Skeletal muscle satellite cell (primary cell): ENCODE data around the gene FIGN.

ENCODE experiments used
- H3K27me3 ChIP-seq: 2 replicates; pipeline ENCODE4 v1.7.0; 2013; ENCODE audit warnings: low read length; ENCODE audit not compliant: control insufficient read depth, insufficient read depth
- H3K36me3 ChIP-seq: 2 replicates; pipeline ENCODE4 v1.7.0; 2013; ENCODE audit warnings: mild to moderate bottlenecking, control low read depth, low read length; ENCODE audit not compliant: insufficient read depth
- H3K4me1 ChIP-seq: 2 replicates; pipeline ENCODE4 v1.7.0; 2013; ENCODE audit warnings: low read length; ENCODE audit not compliant: control insufficient read depth, insufficient read depth
- H3K4me2 ChIP-seq: 2 replicates; pipeline ENCODE4 v1.7.0; 2013; ENCODE audit warnings: mild to moderate bottlenecking, low read length
- H3K4me3 ChIP-seq: 2 replicates; pipeline ENCODE4 v1.7.0; 2013; ENCODE audit warnings: low read length
- H3K9ac ChIP-seq: 2 replicates; pipeline ENCODE4 v1.7.0; 2013; ENCODE audit warnings: mild to moderate bottlenecking, low read depth, low read length, moderate library complexity
- H3K9me3 ChIP-seq: replicated peaks from 2 replicates; pipeline ENCODE4 v1.7.0; 2013; ENCODE audit warnings: mild to moderate bottlenecking, control low read depth, low read length

The FIGN gene

GRCh38 chr2:163633291-163633690 is 102.5 kb downstream of the FIGN start:
- Histone ChIP-seq H3K9ac (no peak overlapping the region), H3K4me1 (no peaks in the 10 kb centered on the region), H3K27me3 (no peaks in the 10 kb centered on the region), H3K9me3 (no peaks in the 10 kb centered on the region), H3K4me2 (no peak overlapping the region), H3K36me3 (no peaks in the 10 kb centered on the region), H3K4me3 (no peak overlapping the region)

DNA sequence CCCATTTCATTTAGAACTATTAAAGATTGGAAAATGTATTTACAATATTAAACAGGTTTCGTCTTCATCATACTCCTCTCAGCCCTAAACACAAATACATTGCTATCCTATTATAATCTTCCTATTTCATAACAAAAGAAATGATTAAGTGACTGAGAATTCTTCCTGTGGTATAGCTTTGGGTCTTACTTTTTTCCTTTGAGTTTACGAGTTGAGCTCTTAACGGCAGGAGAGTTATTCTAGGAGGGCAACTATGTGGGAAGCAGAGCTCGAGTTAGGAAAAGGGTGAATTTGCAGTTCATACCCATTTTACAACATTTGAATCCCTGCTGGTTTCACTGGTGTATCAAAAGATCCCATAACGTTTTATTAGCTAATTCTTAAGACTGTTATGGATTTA is 105.0 kb downstream of the FIGN start:
- no peaks in the 10 kb centered on the region for H3K4me1 ChIP-seq
- no peaks in the 10 kb centered on the region for H3K9me3 ChIP-seq
- no peaks in the 10 kb centered on the region for H3K36me3 ChIP-seq
- H3K4me2 ChIP-seq = no peak overlapping the region
- no peaks in the 10 kb centered on the region for H3K27me3 ChIP-seq
- no peak overlapping the region for H3K4me3 ChIP-seq
- H3K9ac ChIP-seq = no peak overlapping the region

DNA sequence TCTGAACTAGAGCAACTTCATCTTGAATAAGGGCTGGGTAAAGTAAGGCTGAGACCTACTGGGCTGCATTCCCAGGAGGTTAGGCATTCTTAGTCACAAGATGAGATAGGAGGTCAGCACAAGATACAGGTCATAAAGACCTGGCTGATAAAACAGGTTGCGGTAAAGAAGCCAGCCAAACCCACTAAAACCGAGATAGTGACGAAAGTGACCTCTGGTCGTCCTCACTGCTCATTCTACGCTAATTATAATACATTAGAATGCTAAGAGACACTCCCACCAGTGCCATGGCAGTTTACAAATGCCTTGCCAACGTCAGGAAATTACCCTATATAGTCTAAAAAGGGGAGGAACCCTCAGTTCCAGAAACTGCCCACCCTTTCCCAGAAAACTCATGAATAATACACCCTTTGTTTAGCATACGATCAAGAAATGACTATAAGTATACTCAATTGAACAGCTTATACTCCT is 109.1 kb downstream of the FIGN start:
- Histone ChIP-seq H3K27me3 (no peaks in the 10 kb centered on the region), H3K4me1 (no peaks in the 10 kb centered on the region), H3K4me2 (no peak overlapping the region), H3K4me3 (no peak overlapping the region), H3K9me3 (no peaks in the 10 kb centered on the region), H3K9ac (no peak overlapping the region), H3K36me3 (no peaks in the 10 kb centered on the region)

DNA sequence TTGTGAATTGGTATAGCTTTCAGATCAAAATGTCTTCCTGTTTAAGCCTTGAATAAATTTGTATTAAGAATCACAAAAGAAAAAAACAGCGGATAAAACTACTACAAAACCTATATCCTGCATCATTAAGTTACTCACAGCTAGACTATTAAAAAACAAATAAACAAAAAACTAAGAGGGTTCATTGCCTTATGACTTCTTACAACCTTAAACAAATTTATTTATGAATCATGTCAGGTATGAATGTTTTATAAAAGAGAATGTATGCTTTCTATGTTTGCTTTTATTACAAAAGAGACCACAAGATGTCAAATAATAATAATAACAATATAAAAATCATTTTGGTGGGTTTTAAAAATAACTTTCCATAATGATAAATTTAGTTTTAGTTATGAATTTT is 109.6 kb downstream of the FIGN start:
- H3K9me3 ChIP-seq = no peaks in the 10 kb centered on the region

DNA sequence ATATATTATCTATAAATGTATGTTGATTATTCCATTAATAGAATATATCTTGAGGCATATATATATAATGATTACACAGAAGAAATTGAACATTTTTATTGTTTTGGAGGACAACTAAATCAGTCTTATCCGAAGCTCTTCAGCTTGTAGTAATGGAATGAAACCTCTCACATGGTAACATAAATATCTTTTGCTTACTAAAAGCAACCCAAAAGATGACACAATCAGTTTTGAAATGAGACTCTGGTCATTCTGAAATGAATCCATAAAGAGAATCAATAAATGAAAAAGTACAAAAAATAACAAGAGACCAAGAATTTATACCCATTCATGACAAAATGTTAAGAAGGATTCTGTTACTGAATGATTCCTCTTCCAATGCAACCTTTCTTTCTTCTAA is 110.2 kb downstream of the FIGN start:
- H3K9me3 ChIP-seq = no peaks in the 10 kb centered on the region
- H3K9ac ChIP-seq = no peak overlapping the region
- H3K4me2 ChIP-seq = no peak overlapping the region
- H3K36me3 ChIP-seq = no peaks in the 10 kb centered on the region
- no peak overlapping the region for H3K4me3 ChIP-seq
- H3K27me3 ChIP-seq = no peaks in the 10 kb centered on the region
- no peaks in the 10 kb centered on the region for H3K4me1 ChIP-seq

More for the DNA sequence above, 109.6 kb downstream of the FIGN start:
- Histone ChIP-seq H3K4me1 (no peaks in the 10 kb centered on the region), H3K27me3 (no peaks in the 10 kb centered on the region), H3K36me3 (no peaks in the 10 kb centered on the region), H3K4me2 (no peak overlapping the region), H3K4me3 (no peak overlapping the region), H3K9ac (no peak overlapping the region)

DNA sequence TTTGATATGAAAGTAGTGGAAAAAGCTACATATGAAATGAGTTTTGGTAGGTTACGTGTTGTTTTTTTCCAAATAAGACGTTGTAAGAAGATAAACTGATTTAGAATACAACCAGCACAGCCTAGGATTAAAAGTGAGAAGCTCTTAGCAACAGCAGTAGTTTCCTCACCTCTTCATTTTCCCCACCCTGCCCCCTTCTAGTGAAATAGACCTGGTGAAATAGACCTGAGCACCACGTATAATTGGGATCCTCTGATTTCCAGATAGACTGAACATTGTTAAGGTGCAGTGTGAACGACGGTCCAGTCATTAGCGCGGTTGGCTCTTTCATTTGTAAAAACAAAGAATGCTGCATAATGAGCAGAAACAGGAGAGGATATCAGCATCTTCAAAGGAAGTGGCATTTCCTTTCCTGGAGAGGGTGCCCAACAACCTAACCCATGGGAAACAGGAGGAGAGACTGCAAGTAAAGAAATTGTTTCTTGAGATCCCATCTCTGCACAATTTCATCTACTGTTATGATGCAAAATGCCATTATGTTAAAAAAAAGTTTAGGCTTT is 114.3 kb downstream of the FIGN start:
- Histone ChIP-seq H3K36me3 (no peaks in the 10 kb centered on the region), H3K9ac (no peak overlapping the region), H3K4me3 (no peak overlapping the region), H3K9me3 (no peaks in the 10 kb centered on the region), H3K27me3 (no peaks in the 10 kb centered on the region), H3K4me1 (no peaks in the 10 kb centered on the region), H3K4me2 (no peak overlapping the region)

- Histone ChIP-seq H3K27me3 (no peaks in the 10 kb centered on the region), H3K4me3 (no peak overlapping the region), H3K9ac (no peak overlapping the region), H3K9me3 (no peaks in the 10 kb centered on the region), H3K36me3 (no peaks in the 10 kb centered on the region), H3K4me1 (no peaks in the 10 kb centered on the region), H3K4me2 (no peak overlapping the region)
Observed at GRCh38 chr2:163617517-163617916, 118.3 kb downstream of the FIGN start.

DNA sequence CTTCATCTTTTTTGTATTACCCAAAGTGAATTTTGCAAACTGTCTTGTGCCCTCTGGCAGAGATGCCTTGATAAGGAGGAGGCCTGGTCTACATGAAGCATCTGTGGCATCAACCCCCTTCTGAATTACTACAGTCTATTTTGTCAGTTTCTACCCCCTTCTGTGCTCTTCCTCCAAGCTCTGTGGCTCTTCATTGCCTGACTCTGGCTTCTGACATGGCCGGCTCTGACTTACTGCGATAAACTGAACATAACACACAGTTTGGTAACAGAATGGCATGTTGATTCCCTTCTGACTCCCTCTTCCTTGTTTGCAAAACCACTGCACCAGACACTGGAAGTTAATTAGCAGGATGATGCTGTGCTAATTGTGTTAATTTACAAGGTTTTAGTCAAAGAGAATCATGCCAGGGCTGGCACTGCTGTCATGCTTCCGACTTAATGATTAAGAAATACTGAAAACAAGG is 122.5 kb downstream of the FIGN start:
- no peaks in the 10 kb centered on the region for H3K9me3 ChIP-seq
- H3K4me3 ChIP-seq = no peak overlapping the region
- no peak overlapping the region for H3K9ac ChIP-seq
- no peaks in the 10 kb centered on the region for H3K27me3 ChIP-seq
- no peaks in the 10 kb centered on the region for H3K4me1 ChIP-seq
- peaks cover 7% of the 10 kb centered on the region for H3K36me3 ChIP-seq
- no peak overlapping the region for H3K4me2 ChIP-seq

GRCh38 chr2:163612332-163612731 is 123.5 kb downstream of the FIGN start:
- no peak overlapping the region for H3K9ac ChIP-seq
- no peak overlapping the region for H3K4me2 ChIP-seq
- H3K36me3 ChIP-seq = peaks cover 7% of the 10 kb centered on the region
- no peaks in the 10 kb centered on the region for H3K9me3 ChIP-seq
- H3K27me3 ChIP-seq = no peaks in the 10 kb centered on the region
- H3K4me1 ChIP-seq = no peaks in the 10 kb centered on the region
- H3K4me3 ChIP-seq = no peak overlapping the region

- H3K4me1 ChIP-seq = no peaks in the 10 kb centered on the region
- H3K36me3 ChIP-seq = peaks cover 7% of the 10 kb centered on the region
- no peaks in the 10 kb centered on the region for H3K27me3 ChIP-seq
- H3K4me2 ChIP-seq = no peak overlapping the region
- no peaks in the 10 kb centered on the region for H3K9me3 ChIP-seq
- H3K9ac ChIP-seq = no peak overlapping the region
- H3K4me3 ChIP-seq = no peak overlapping the region
Observed at GRCh38 chr2:163611557-163611906, 124.3 kb downstream of the FIGN start.

DNA sequence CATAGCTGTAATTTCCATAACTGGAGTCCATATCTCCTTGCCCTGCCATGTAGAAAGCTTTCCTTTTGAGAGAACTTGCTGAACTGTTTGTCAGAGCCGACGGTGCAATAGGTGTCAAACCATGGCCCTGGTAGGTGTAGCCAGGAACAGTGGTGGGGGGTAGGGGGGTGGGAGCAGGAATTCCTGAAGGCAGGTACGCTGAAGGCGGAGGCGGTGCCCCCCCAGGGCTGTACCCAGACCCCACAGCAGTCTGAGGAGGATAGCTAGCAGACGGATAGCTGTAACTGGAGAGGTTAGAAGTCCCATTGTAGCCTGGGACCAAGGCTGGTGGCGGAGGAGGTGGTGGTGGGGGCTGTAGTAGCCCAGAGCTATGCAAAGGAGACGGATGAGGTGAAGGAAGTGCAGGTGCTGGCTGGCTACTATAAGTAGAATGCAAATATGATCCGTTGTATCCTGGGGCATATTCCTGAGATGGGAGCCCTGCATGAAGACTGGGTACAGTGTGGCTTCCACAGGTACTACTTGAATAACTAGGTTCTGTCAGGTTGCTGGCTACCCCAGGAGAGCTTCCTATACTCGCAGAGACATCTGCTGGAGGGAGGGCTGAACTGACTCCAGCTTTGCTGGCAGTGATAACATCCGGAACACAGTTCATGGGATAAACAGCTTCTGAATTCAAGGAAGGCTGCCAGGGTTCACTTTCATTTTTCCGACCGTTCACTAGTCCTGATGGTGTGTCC is 124.8 kb downstream of the FIGN start:
- no peaks in the 10 kb centered on the region for H3K27me3 ChIP-seq
- H3K9ac ChIP-seq = no peak overlapping the region
- peaks cover 3% of the 10 kb centered on the region for H3K4me1 ChIP-seq
- H3K9me3 ChIP-seq = no peaks in the 10 kb centered on the region
- no peak overlapping the region for H3K4me2 ChIP-seq
- peaks cover 7% of the 10 kb centered on the region for H3K36me3 ChIP-seq
- no peak overlapping the region for H3K4me3 ChIP-seq

- Histone ChIP-seq H3K36me3 (peaks cover 7% of the 10 kb centered on the region), H3K27me3 (no peaks in the 10 kb centered on the region), H3K9ac (no peak overlapping the region), H3K4me2 (no peak overlapping the region), H3K4me1 (peaks cover 24% of the 10 kb centered on the region), H3K4me3 (no peak overlapping the region), H3K9me3 (no peaks in the 10 kb centered on the region)
Observed at GRCh38 chr2:163607630-163608029, 128.2 kb downstream of the FIGN start.
